DOHH2 (cell line): ENCODE data around the gene FANCC.

Experiments used
- H3F3A ChIP-seq: fragments of 200-600 bp; sonication (generic), shearing (Covaris generic); 2 replicates; pipeline ENCODE4 v1.6.0; 2016; ENCODE audit warnings: antibody characterized with exemption, mild to moderate bottlenecking; ENCODE audit not compliant: control insufficient read depth, insufficient read depth
- H3K27ac ChIP-seq: fragments of 200-600 bp; sonication (generic); 2 replicates; pipeline ENCODE4 v1.5.1; 2014; ENCODE audit warnings: low read depth, mild to moderate bottlenecking, low read length, moderate library complexity
- H3K27me3 ChIP-seq: fragments of 200-600 bp; sonication (generic); 2 replicates; pipeline ENCODE4 v1.6.1; 2014; ENCODE audit warnings: mild to moderate bottlenecking, low read length, mixed read lengths; ENCODE audit not compliant: control insufficient read depth
- H3K36me3 ChIP-seq: fragments of 200-600 bp; sonication (generic); 2 replicates; pipeline ENCODE4 v1.6.1; 2014; ENCODE audit warnings: mild to moderate bottlenecking, low read length, moderate library complexity, mixed read lengths; ENCODE audit not compliant: control insufficient read depth
- H3K4me1 ChIP-seq: fragments of 200-600 bp; sonication (generic); 2 replicates; pipeline ENCODE4 v1.6.1; 2014; ENCODE audit warnings: mild to moderate bottlenecking, low read length, mixed read lengths; ENCODE audit not compliant: control insufficient read depth
- H3K4me2 ChIP-seq: fragments of 200-600 bp; sonication (generic); 2 replicates; pipeline ENCODE4 v1.6.0; 2014; ENCODE audit warnings: mild to moderate bottlenecking, low read length, moderate library complexity
- H3K4me3 ChIP-seq: fragments of 200-600 bp; sonication (generic); 2 replicates; pipeline ENCODE4 v1.5.1; 2014; ENCODE audit warnings: mild to moderate bottlenecking, low read length, mixed read lengths
- H3K79me2 ChIP-seq: fragments of 200-600 bp; sonication (generic); 2 replicates; pipeline ENCODE4 v1.6.1; 2014; ENCODE audit warnings: mild to moderate bottlenecking, low read length, mixed read lengths; ENCODE audit not compliant: control insufficient read depth
- H3K9me2 ChIP-seq: fragments of 200-600 bp; sonication (generic); replicated peaks from 2 replicates; pipeline ENCODE4 v1.6.1; 2014; ENCODE audit warnings: mild to moderate bottlenecking, low read length, mixed read lengths; ENCODE audit not compliant: control insufficient read depth
- H3K9me3 ChIP-seq: fragments of 200-600 bp; sonication (generic); 2 replicates; pipeline ENCODE4 v1.6.1; 2014; ENCODE audit warnings: antibody characterized with exemption, low read length, mixed read lengths; ENCODE audit not compliant: control insufficient read depth, insufficient read depth
- H4K20me1 ChIP-seq: fragments of 200-600 bp; sonication (generic); 2 replicates; pipeline ENCODE4 v1.6.0; 2014; ENCODE audit warnings: low read depth, mild to moderate bottlenecking, antibody characterized with exemption, low read length, moderate library complexity; ENCODE audit not compliant: control insufficient read depth, insufficient read depth
- EZH2phosphoT487 ChIP-seq: fragments of 200-600 bp; sonication (generic); IDR thresholded peaks from 2 replicates; pipeline ENCODE4 v1.6.1; 2017; ENCODE audit warnings: borderline replicate concordance, mild to moderate bottlenecking, antibody characterized with exemption, low read length, moderate library complexity, mixed read lengths
- TF ChIP-seq, protein P1 (sequence below): fragments of 200-600 bp; sonication (generic); IDR thresholded peaks from one replicate; pipeline ENCODE4 v1.5.1; 2014; ENCODE audit warnings: antibody characterized with exemption, mild to moderate bottlenecking, low read depth, low read length; ENCODE audit not compliant: poor library complexity, severe bottlenecking

FANCC gene

DNA sequence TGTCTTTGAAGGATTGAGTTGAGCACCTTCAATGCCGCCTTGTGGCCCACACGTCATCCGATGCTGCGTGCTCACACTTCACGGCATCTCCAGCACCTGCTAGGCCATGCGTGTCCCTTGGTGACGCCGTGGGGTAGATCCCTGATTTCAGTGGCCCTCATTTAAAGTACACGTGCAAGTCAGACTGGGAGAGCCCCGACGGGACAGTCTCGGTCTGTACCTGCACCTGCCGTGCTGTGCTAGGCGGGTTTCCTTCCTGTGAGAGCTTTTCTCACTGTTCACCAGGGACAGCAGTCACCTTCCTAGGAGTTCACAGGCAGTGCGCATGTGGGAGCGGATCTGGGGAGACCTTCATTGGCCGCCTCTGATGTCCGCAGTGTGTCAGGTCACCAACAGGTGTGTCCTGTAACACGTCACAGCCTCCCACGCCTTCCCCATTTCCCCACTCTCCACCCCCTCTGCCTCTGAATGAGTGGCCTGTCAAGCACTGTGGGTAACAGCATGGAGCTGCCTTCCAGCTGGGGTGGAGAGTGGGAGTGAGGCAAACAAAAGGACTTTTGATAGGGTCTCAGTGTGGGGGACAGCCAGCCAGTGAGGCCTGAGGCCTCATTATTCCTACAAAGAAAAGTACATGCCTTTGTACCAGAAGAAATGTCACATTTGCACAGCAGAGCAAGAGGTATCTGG, 236.4 kb downstream of the FANCC start:
- no peak overlapping the region for H3K4me2 ChIP-seq
- TF ChIP-seq, protein P1, sequence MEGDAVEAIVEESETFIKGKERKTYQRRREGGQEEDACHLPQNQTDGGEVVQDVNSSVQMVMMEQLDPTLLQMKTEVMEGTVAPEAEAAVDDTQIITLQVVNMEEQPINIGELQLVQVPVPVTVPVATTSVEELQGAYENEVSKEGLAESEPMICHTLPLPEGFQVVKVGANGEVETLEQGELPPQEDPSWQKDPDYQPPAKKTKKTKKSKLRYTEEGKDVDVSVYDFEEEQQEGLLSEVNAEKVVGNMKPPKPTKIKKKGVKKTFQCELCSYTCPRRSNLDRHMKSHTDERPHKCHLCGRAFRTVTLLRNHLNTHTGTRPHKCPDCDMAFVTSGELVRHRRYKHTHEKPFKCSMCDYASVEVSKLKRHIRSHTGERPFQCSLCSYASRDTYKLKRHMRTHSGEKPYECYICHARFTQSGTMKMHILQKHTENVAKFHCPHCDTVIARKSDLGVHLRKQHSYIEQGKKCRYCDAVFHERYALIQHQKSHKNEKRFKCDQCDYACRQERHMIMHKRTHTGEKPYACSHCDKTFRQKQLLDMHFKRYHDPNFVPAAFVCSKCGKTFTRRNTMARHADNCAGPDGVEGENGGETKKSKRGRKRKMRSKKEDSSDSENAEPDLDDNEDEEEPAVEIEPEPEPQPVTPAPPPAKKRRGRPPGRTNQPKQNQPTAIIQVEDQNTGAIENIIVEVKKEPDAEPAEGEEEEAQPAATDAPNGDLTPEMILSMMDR = no peak
- no peak for TF ChIP-seq EZH2phosphoT487
- no peak overlapping the region for H3K27ac ChIP-seq
- H3K79me2 ChIP-seq = no peaks in the 10 kb centered on the region
- H3K27me3 ChIP-seq = no peaks in the 10 kb centered on the region
- H3K36me3 ChIP-seq = no peaks in the 10 kb centered on the region
- no peaks in the 10 kb centered on the region for H3K9me2 ChIP-seq
- H3F3A ChIP-seq = no peaks in the 10 kb centered on the region
- no peak overlapping the region for H3K4me3 ChIP-seq
- no peaks in the 10 kb centered on the region for H3K9me3 ChIP-seq
- H4K20me1 ChIP-seq = no peaks in the 10 kb centered on the region
- no peaks in the 10 kb centered on the region for H3K4me1 ChIP-seq

DNA sequence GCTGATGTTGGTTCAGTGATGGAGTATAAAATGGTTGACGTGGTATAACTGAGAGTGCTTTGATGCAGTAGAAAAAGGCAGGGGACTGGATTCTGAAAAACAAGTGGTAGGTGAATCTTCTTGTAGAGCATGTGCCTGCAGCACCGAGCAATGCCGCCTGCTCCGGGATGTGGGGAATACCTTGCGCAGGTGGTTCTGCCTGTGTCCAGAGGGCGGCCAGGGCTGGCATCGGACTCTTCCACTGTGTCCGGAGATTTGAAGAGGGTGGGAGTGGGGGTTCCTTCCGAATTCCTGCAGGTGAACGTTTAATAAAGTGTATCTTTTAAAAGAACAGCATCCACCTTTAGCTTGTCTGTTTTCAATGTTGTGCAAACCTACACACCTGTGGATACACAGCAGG, 238.0 kb downstream of the FANCC start:
- Histone ChIP-seq H3K9me2 (no peaks in the 10 kb centered on the region), H3K4me2 (no peak overlapping the region), H3K27ac (no peak overlapping the region), H3K4me3 (no peak overlapping the region), H3K9me3 (no peaks in the 10 kb centered on the region), H3K4me1 (no peaks in the 10 kb centered on the region), H3K27me3 (no peaks in the 10 kb centered on the region), H3F3A (no peaks in the 10 kb centered on the region), H3K36me3 (no peaks in the 10 kb centered on the region), H3K79me2 (no peaks in the 10 kb centered on the region), H4K20me1 (no peaks in the 10 kb centered on the region)
- TF ChIP-seq EZH2phosphoT487 = no peak
- TF ChIP-seq, protein P1 = no peak

DNA sequence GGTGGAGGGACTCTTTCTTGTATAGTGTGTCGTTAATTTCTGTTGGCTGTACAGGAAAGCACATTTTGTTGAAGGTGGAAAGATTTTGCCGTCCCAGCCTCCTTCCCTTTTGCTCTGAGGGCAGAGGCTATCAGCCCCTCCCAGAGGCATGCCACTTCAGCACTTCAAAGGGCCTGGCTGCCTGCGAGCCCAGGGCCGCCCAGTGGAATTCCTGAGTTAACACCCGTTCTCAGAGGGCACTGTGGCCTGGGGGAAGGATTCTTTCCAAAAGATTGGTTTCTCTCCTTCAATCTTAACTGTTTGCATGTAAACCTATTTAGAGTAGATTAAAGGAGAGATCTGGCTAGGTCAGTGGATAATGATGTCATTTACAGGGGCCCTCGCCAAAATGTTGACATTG, 238.6 kb downstream of the FANCC start:
- Histone ChIP-seq H3K4me3 (no peak overlapping the region), H3K4me2 (no peak overlapping the region), H3K36me3 (no peaks in the 10 kb centered on the region), H3K9me3 (no peaks in the 10 kb centered on the region), H3K79me2 (no peaks in the 10 kb centered on the region), H3K27me3 (no peaks in the 10 kb centered on the region), H3K9me2 (no peaks in the 10 kb centered on the region), H3F3A (no peaks in the 10 kb centered on the region), H3K4me1 (no peaks in the 10 kb centered on the region), H4K20me1 (no peaks in the 10 kb centered on the region), H3K27ac (no peak overlapping the region)
- TF ChIP-seq EZH2phosphoT487 = no peak
- TF ChIP-seq, protein P1 = no peak
